HG03378 (cell line): ENCODE results near the gene GRAMD1B.

ENCODE experiments used
- ATAC-seq: cut with Tn5 transposase; IDR thresholded peaks from one replicate; pipeline ENCODE4 v1.9.1; 2021; ENCODE audit warnings: mild to moderate bottlenecking, moderate library complexity; ENCODE audit not compliant: unreplicated experiment

GRAMD1B gene

GRCh38 chr11:123473941-123474677, 44.0 kb downstream of the GRAMD1B start:
- no peak for ATAC-seq

GRCh38 chr11:123474994-123475393, 44.9 kb downstream of the GRAMD1B start:
- ATAC-seq: no peak

- ATAC-seq: no peak
Measured at GRCh38 chr11:123475469-123475868, 45.4 kb downstream of the GRAMD1B start.

- no peak for ATAC-seq
Measured at GRCh38 chr11:123477205-123477907, 47.3 kb downstream of the GRAMD1B start.

- ATAC-seq: no peak
Measured at GRCh38 chr11:123478352-123478987, 48.4 kb downstream of the GRAMD1B start.

- ATAC-seq: peak; percentile 56
Measured at GRCh38 chr11:123479048-123479837, 49.2 kb downstream of the GRAMD1B start.

- ATAC-seq: no peak
Measured at GRCh38 chr11:123480290-123480815, 50.3 kb downstream of the GRAMD1B start.

GRCh38 chr11:123480882-123481281, 50.8 kb downstream of the GRAMD1B start:
- no peak for ATAC-seq

- ATAC-seq: no peak
Measured at GRCh38 chr11:123481640-123482039, 51.6 kb downstream of the GRAMD1B start.

GRCh38 chr11:123482218-123482617, 52.1 kb downstream of the GRAMD1B start:
- no peak for ATAC-seq

GRCh38 chr11:123483058-123483457, 53.0 kb downstream of the GRAMD1B start:
- ATAC-seq: no peak

GRCh38 chr11:123483466-123483865, 53.4 kb downstream of the GRAMD1B start:
- ATAC-seq: no peak

- peak; percentile 32 for ATAC-seq
Measured at GRCh38 chr11:123484448-123484847, 54.4 kb downstream of the GRAMD1B start.

GRCh38 chr11:123487157-123487744, 57.2 kb downstream of the GRAMD1B start:
- ATAC-seq: no peak

- ATAC-seq: no peak
Measured at GRCh38 chr11:123490527-123490926, 60.5 kb downstream of the GRAMD1B start.

- no peak for ATAC-seq
Measured at GRCh38 chr11:123491241-123491640, 61.2 kb downstream of the GRAMD1B start.

GRCh38 chr11:123493349-123494063, 63.4 kb downstream of the GRAMD1B start:
- ATAC-seq: no peak

GRCh38 chr11:123494195-123495050, 64.4 kb downstream of the GRAMD1B start:
- ATAC-seq: no peak

- ATAC-seq: no peak
Measured at GRCh38 chr11:123504401-123504800, 74.3 kb downstream of the GRAMD1B start.
